Natural killer cell (primary cell): ENCODE measurements around the gene EHD4. TPM values are rescaled to one million over a fixed set of nuclear protein-coding genes. Genes with fewer than 3 reads are reported as not detected.

Source experiments
- ATAC-seq, 3 donors: fragments of 150-1000 bp in 2 of 3; fragments of 200-7000 bp in 1 of 3; cut with Tn5 transposase; 1 replicate in 1 of 3; 2 replicates in 2 of 3; pipeline ENCODE4 v1.10.0; 2021; ENCODE audit warnings: mild to moderate bottlenecking in 2 of 3, moderate library complexity in 2 of 3
- DNase-seq, 2 donors: peaks; one replicate each; pipeline versions ENCODE4 v3.0.0 to v3.0.0-alpha.2; 2013 to 2021; ENCODE audit warnings: mixed read lengths in 1 of 2
- H3K27ac ChIP-seq: one replicate; pipeline ENCODE4 v1.5.1; 2013; ENCODE audit warnings: mild to moderate bottlenecking, low read length
- H3K27me3 ChIP-seq: one replicate; pipeline ENCODE4 v1.6.1; 2013; ENCODE audit warnings: low read length; ENCODE audit not compliant: control insufficient read depth, insufficient read depth
- H3K36me3 ChIP-seq: one replicate; pipeline ENCODE4 v1.6.1; 2013; ENCODE audit warnings: low read length; ENCODE audit not compliant: control insufficient read depth, insufficient read depth
- H3K4me1 ChIP-seq: one replicate; pipeline ENCODE4 v1.6.1; 2013; ENCODE audit warnings: low read length; ENCODE audit not compliant: control insufficient read depth, insufficient read depth
- H3K4me3 ChIP-seq: one replicate; pipeline ENCODE4 v1.5.1; 2013; ENCODE audit warnings: low read length
- H3K9me3 ChIP-seq: one replicate; pipeline ENCODE4 v1.6.1; 2013; ENCODE audit warnings: low read length; ENCODE audit not compliant: control insufficient read depth, insufficient read depth
- H3K27ac Mint-ChIP-seq, 2 donors: one replicate each; pipeline ENCODE4 v1.8.0; 2022; ENCODE audit warnings: mild to moderate bottlenecking in 2 of 2, mixed read lengths in 2 of 2, moderate library complexity in 1 of 2
- H3K27me3 Mint-ChIP-seq, 2 donors: one replicate each; pipeline ENCODE4 v1.8.0; 2022; ENCODE audit warnings: low read depth in 2 of 2, mixed read lengths in 2 of 2
- H3K36me3 Mint-ChIP-seq: one replicate; pipeline ENCODE4 v1.8.0; 2022; ENCODE audit warnings: mixed read lengths
- H3K4me1 Mint-ChIP-seq, 2 donors: one replicate each; pipeline ENCODE4 v1.8.0; 2022; ENCODE audit warnings: mixed read lengths in 2 of 2
- H3K4me3 Mint-ChIP-seq: one replicate; pipeline ENCODE4 v1.8.0; 2022; ENCODE audit warnings: mild to moderate bottlenecking, moderate library complexity, mixed read lengths
- H3K9me3 Mint-ChIP-seq, 2 donors: one replicate each; pipeline ENCODE4 v1.8.0; 2022; ENCODE audit warnings: mixed read lengths in 2 of 2
- CTCF ChIP-seq: fragments of 200-600 bp; IDR thresholded peaks from one replicate; pipeline ENCODE4 v1.8.0; 2022; ENCODE audit warnings: antibody characterized with exemption
- WGBS: methylation state at CpG from one replicate; pipeline ENCODE4 v1.1.7; 2013; ENCODE audit warnings: missing lambda C conversion rate; ENCODE audit not compliant: insufficient coverage; 5-methylcytosine and 5-hydroxymethylcytosine counted together
- intact Hi-C: fragments of 100-400 bp; cut with micrococcal nuclease; formaldehyde crosslinking; loops from one replicate; pipeline ENCODE4 v1.14.2; 2022
- total RNA-seq, 4 donors: library from RNA; stranded (reverse); fragments of 120-200 nt in 1 of 4; gene quantifications; one replicate each; pipeline versions ENCODE4 v1.2.3 to v1.2.4, GENCODE V29; 2013 to 2022

EHD4 gene
- total RNA-seq, 3 donors from 2014 or later (not counting 1 experiment from before 2014, with no cell fraction given), result 28.4 to 34.6 (median 31.7) TPM

GRCh38 chr15:41966920-41967465, 5.4 kb downstream of the EHD4 start:
- peaks cover 32% of the 10 kb centered on the region for H3K4me1 ChIP-seq
- H3K36me3 Mint-ChIP-seq, result no peaks in the 10 kb centered on the region
- intact Hi-C loops, result no loop called here
- H3K27me3 Mint-ChIP-seq, result no peaks in the 10 kb centered on the region
- no peak for TF ChIP-seq CTCF
- DNase-seq (no peak), ATAC-seq (no peak)
- H3K27ac Mint-ChIP-seq, result peak overlapping the region in 1 of 2 donors; percentile 72
- H3K36me3 ChIP-seq, result no peaks in the 10 kb centered on the region
- H3K4me3 Mint-ChIP-seq, result no peak overlapping the region
- no peak overlapping the region for H3K4me3 ChIP-seq
- no peaks in the 10 kb centered on the region for H3K9me3 Mint-ChIP-seq
- no peaks in the 10 kb centered on the region for H3K9me3 ChIP-seq
- WGBS, result 81% methylated on average over 3 of the region's 3 CpGs
- no peak overlapping the region for H3K27ac ChIP-seq
- peaks cover 29 to 40% of the 10 kb centered on the region in 2 donors for H3K4me1 Mint-ChIP-seq
- H3K27me3 ChIP-seq, result no peaks in the 10 kb centered on the region

GRCh38 chr15:41966414-41966812, 5.9 kb downstream of the EHD4 start:
- Histone ChIP-seq H3K4me1 (peaks cover 29% of the 10 kb centered on the region), H3K27ac (no peak overlapping the region), H3K36me3 (no peaks in the 10 kb centered on the region), H3K27me3 (no peaks in the 10 kb centered on the region), H3K4me3 (no peak overlapping the region), H3K9me3 (no peaks in the 10 kb centered on the region)
- Mint-ChIP-seq H3K4me1 (peaks cover 28 to 36% of the 10 kb centered on the region in 2 donors), H3K27me3 (no peaks in the 10 kb centered on the region), H3K4me3 (no peak overlapping the region), H3K9me3 (no peaks in the 10 kb centered on the region), H3K36me3 (no peaks in the 10 kb centered on the region), H3K27ac (peak overlapping the region in 1 of 2 donors; percentile 72)
- no peak for DNase-seq
- TF ChIP-seq CTCF, result no peak
- WGBS, result 80% methylated on average over 4 of the region's 4 CpGs
- intact Hi-C loops, result no loop called here
- no peak for ATAC-seq

- peak overlapping the region; percentile 60 for H3K4me3 Mint-ChIP-seq
- no peaks in the 10 kb centered on the region for H3K9me3 ChIP-seq
- 84% methylated on average over 12 of the region's 15 CpGs for WGBS
- H3K36me3 Mint-ChIP-seq, result no peaks in the 10 kb centered on the region
- intact Hi-C loops, result no loop called here
- peaks cover 29% of the 10 kb centered on the region for H3K4me1 ChIP-seq
- H3K4me3 ChIP-seq, result no peak overlapping the region
- H3K27me3 ChIP-seq, result no peaks in the 10 kb centered on the region
- H3K27ac Mint-ChIP-seq, result peak overlapping the region in 1 of 2 donors; percentile 67
- no peaks in the 10 kb centered on the region for H3K27me3 Mint-ChIP-seq
- TF ChIP-seq CTCF, result no peak
- no peak overlapping the region for H3K27ac ChIP-seq
- H3K9me3 Mint-ChIP-seq, result no peaks in the 10 kb centered on the region
- H3K36me3 ChIP-seq, result no peaks in the 10 kb centered on the region
- no peak for DNase-seq
- H3K4me1 Mint-ChIP-seq, result peaks cover 21 to 29% of the 10 kb centered on the region in 2 donors
- ATAC-seq, result no peak
These were observed 6.6 kb downstream of the EHD4 start for GRCh38 chr15:41965441-41966413.
